IMR-90 (cell line): ENCODE measurements around the gene KCNAB1. TPM values are rescaled to one million over a fixed set of nuclear protein-coding genes. Genes with fewer than 3 reads are reported as not detected.
A peak's percentile ranks its signal among the peaks of the same experiment; 100 is the strongest.

Experiments used
- ATAC-seq: fragments of 200-7000 bp; cut with Tn5 transposase; 2 replicates; pipeline ENCODE4 v1.9.1; 2020; ENCODE audit warnings: low read depth, mild to moderate bottlenecking, moderate library complexity
- BruUV-seq: library from RNA; stranded (reverse); fragments of 400-500 nt; replicated peaks from 2 replicates; lab custom pipeline; 2021; lab: Mats Ljungman, UMichigan
- CTCF ChIA-PET: fragments of 300-600 bp; formaldehyde crosslinking; extraction: SDS; loops from one replicate; lab custom pipeline; 2021; ENCODE audit warnings: antibody characterized with exemption; lab: Yijun Ruan, JAX
- POLR2A ChIA-PET: fragments of 300-600 bp; sonication (Branson Sonifier 250); formaldehyde crosslinking; loops from one replicate; lab custom pipeline; 2022; ENCODE audit warnings: antibody characterized with exemption; ENCODE audit not compliant: unreplicated experiment; lab: Charles Lee
- DNase-seq: peaks from one replicate; pipeline ENCODE4 v3.0.0; 2013
- H2AFZ ChIP-seq: replicated peaks from 2 replicates; pipeline ENCODE3; 2013; ENCODE audit warnings: low read length, mild to moderate bottlenecking; ENCODE audit not compliant: poor library complexity
- H2AK5ac ChIP-seq: 2 replicates; pipeline ENCODE4 v1.6.1; 2013; ENCODE audit warnings: low read depth, low read length, inconsistent platforms
- H2AK9ac ChIP-seq: replicated peaks from 2 replicates; pipeline ENCODE3; 2013; ENCODE audit warnings: mild to moderate bottlenecking, low read depth, low read length, moderate library complexity; ENCODE audit not compliant: poor library complexity
- H2BK120ac ChIP-seq: 2 replicates; pipeline ENCODE4 v1.6.1; 2013; ENCODE audit warnings: low read depth, low read length, inconsistent platforms
- H2BK15ac ChIP-seq: 3 replicates; pipeline ENCODE4 v1.6.1; 2013; ENCODE audit warnings: low read depth, low read length, inconsistent platforms
- H2BK20ac ChIP-seq: 2 replicates; pipeline ENCODE4 v1.6.1; 2013; ENCODE audit warnings: low read depth, mild to moderate bottlenecking, inconsistent platforms, low read length, moderate library complexity
- H2BK5ac ChIP-seq: 2 replicates; pipeline ENCODE4 v1.6.1; 2013; ENCODE audit warnings: mild to moderate bottlenecking, low read depth, low read length, inconsistent platforms; ENCODE audit not compliant: poor library complexity, severe bottlenecking
- H3K14ac ChIP-seq: replicated peaks from 2 replicates; pipeline ENCODE4 v1.6.1; 2013; ENCODE audit warnings: low read depth, low read length, inconsistent platforms
- H3K18ac ChIP-seq: 2 replicates; pipeline ENCODE4 v1.6.1; 2013; ENCODE audit warnings: low read depth, low read length, control low read depth
- H3K23ac ChIP-seq: 2 replicates; pipeline ENCODE4 v1.6.1; 2013; ENCODE audit warnings: low read depth, low read length, inconsistent platforms
- H3K27ac ChIP-seq: 2 replicates; pipeline ENCODE4 v1.5.1; 2013; ENCODE audit warnings: mild to moderate bottlenecking, control low read depth, low read length; ENCODE audit not compliant: insufficient read depth
- H3K27me3 ChIP-seq: 2 replicates; pipeline ENCODE4 v1.6.1; 2013; ENCODE audit warnings: low read length; ENCODE audit not compliant: control insufficient read depth, insufficient read depth
- H3K36me3 ChIP-seq: 2 replicates; pipeline ENCODE4 v1.6.1; 2013; ENCODE audit warnings: low read length, mixed read lengths; ENCODE audit not compliant: control insufficient read depth, insufficient read depth
- H3K4ac ChIP-seq: 2 replicates; pipeline ENCODE4 v1.6.1; 2013; ENCODE audit warnings: low read depth, low read length, inconsistent platforms
- H3K4me1 ChIP-seq: 2 replicates; pipeline ENCODE4 v1.6.1; 2013; ENCODE audit warnings: low read length, mixed read lengths; ENCODE audit not compliant: control insufficient read depth, insufficient read depth
- H3K4me2 ChIP-seq: 2 replicates; pipeline ENCODE4 v1.6.1; 2013; ENCODE audit warnings: low read depth, mild to moderate bottlenecking, control low read depth, low read length, moderate library complexity
- H3K4me3 ChIP-seq: 2 replicates; pipeline ENCODE4 v1.5.1; 2013; ENCODE audit warnings: low read depth, mild to moderate bottlenecking, control low read depth, low read length, moderate library complexity; ENCODE audit not compliant: insufficient read depth
- H3K56ac ChIP-seq: 2 replicates; pipeline ENCODE4 v1.6.1; 2013; ENCODE audit warnings: low read length, inconsistent platforms; ENCODE audit not compliant: insufficient read depth; ENCODE audit errors: extremely low read depth
- H3K79me1 ChIP-seq, 2 experiments: 2 replicates each; pipeline ENCODE4 v1.6.1; 2013; ENCODE audit warnings: low read length in 2 of 2, inconsistent platforms in 1 of 2, low read depth in 1 of 2
- H3K9ac ChIP-seq: 2 replicates; pipeline ENCODE4 v1.6.1; 2013; ENCODE audit warnings: low read depth, low read length, control low read depth
- H3K9me1 ChIP-seq: 2 replicates; pipeline ENCODE4 v1.6.1; 2013; ENCODE audit warnings: low read length, inconsistent platforms; ENCODE audit not compliant: insufficient read depth
- H3K9me3 ChIP-seq: 2 replicates; pipeline ENCODE4 v1.6.1; 2013; ENCODE audit warnings: low read length; ENCODE audit not compliant: control insufficient read depth, insufficient read depth
- H4K20me1 ChIP-seq: 2 replicates; pipeline ENCODE4 v1.6.1; 2013; ENCODE audit warnings: low read length, inconsistent platforms; ENCODE audit not compliant: insufficient read depth
- H4K5ac ChIP-seq: 2 replicates; pipeline ENCODE4 v1.6.1; 2013; ENCODE audit warnings: mild to moderate bottlenecking, low read depth, low read length, control low read depth
- H4K8ac ChIP-seq, 2 experiments: 2 replicates each; pipeline ENCODE4 v1.6.1; 2013; ENCODE audit warnings: low read depth in 2 of 2, low read length in 2 of 2, control low read depth in 1 of 2, inconsistent platforms in 1 of 2
- H4K91ac ChIP-seq: 2 replicates; pipeline ENCODE4 v1.6.1; 2013; ENCODE audit warnings: low read depth, low read length, inconsistent platforms; ENCODE audit not compliant: insufficient read depth
- CEBPB ChIP-seq: IDR thresholded peaks from 2 replicates; pipeline ENCODE4 v1.6.1; 2012; ENCODE audit warnings: low read depth, low read length, improper control_type of control experiment
- WGBS, 2 experiments: methylation state at CpG; one replicate each; pipeline versions ENCODE4 v1.1.5 to v1.1.7; 2013; ENCODE audit warnings: missing lambda C conversion rate in 2 of 2; ENCODE audit not compliant: insufficient read length in 1 of 2; ENCODE audit errors: extremely low coverage in 2 of 2; 5-methylcytosine and 5-hydroxymethylcytosine counted together
- dilution Hi-C: fragments of 300-500 bp; cut with HindIII; formaldehyde crosslinking; loops from one replicate; pipeline ENCODE4 v1.14.3; 2018; ENCODE audit warnings: low sequenced_read_pairs; ENCODE audit not compliant: unreplicated experiment
- in situ Hi-C: fragments of 300-500 bp; cut with MboI; formaldehyde crosslinking; loops from 3 replicates; pipeline ENCODE4 v1.14.3; 2019; ENCODE audit warnings: low sequenced_read_pairs, inconsistent platforms, mixed read lengths
- intact Hi-C: fragments of 100-400 bp; cut with micrococcal nuclease; formaldehyde crosslinking; loops from 2 replicates; pipeline ENCODE4 v1.10.0; 2022
- polyA plus RNA-seq, 3 experiments: library from polyadenylated mRNA; depleted of rRNA; stranded (reverse); fragments of >200 nt; gene quantifications; 2 replicates each; pipeline ENCODE4 v1.2.3, GENCODE V29; 2012; ENCODE audit warnings: low replicate concordance in 1 of 3
- total RNA-seq: library from RNA; depleted of rRNA; stranded (reverse); fragments of >200 nt; gene quantifications from 2 replicates; pipeline ENCODE4 v1.2.3, GENCODE V29; 2012
- TF ChIP-seq, protein P1 (sequence below): fragments of 150-350 bp; IDR thresholded peaks from 2 replicates; pipeline ENCODE4 v1.6.1; 2017; ENCODE audit warnings: mild to moderate bottlenecking, antibody characterized with exemption, low read length, low read depth

Gene KCNAB1
- total and polyA plus RNA-seq, 2 of the 4 experiments (the other 2 are of a cell fraction), result under 0.01 to 0.07 TPM

- Histone ChIP-seq H3K27me3 (peaks cover 6% of the 10 kb centered on the region), H3K4ac (no peak overlapping the region), H3K4me2 (no peak overlapping the region), H2AK9ac (no peak overlapping the region), H3K18ac (no peak overlapping the region), H2BK20ac (no peak overlapping the region), H4K8ac (no peak overlapping the region), H3K9me3 (no peaks in the 10 kb centered on the region), H4K5ac (no peak overlapping the region), H4K91ac (no peak overlapping the region), H3K4me3 (no peak overlapping the region), H3K56ac (no peak overlapping the region), H3K79me1 (no peaks in the 10 kb centered on the region), H3K14ac (no peak overlapping the region), H3K36me3 (no peaks in the 10 kb centered on the region), H3K9ac (no peak overlapping the region), H3K4me1 (no peaks in the 10 kb centered on the region), H2BK120ac (no peak overlapping the region), H2BK5ac (no peak overlapping the region), H2BK15ac (no peak overlapping the region), H4K20me1 (no peaks in the 10 kb centered on the region), H3K23ac (no peak overlapping the region), H2AK5ac (no peak overlapping the region), H3K27ac (no peak overlapping the region), H2AFZ (no peak overlapping the region), H3K9me1 (no peaks in the 10 kb centered on the region)
- no CpG with 5 or more reads among the region's 5 CpGs for WGBS, 2 experiments
- TF ChIP-seq CEBPB, result 0 out of 2 replicates have a peak, but pooled peaks have one; percentile 22
- TF ChIP-seq, protein P1, sequence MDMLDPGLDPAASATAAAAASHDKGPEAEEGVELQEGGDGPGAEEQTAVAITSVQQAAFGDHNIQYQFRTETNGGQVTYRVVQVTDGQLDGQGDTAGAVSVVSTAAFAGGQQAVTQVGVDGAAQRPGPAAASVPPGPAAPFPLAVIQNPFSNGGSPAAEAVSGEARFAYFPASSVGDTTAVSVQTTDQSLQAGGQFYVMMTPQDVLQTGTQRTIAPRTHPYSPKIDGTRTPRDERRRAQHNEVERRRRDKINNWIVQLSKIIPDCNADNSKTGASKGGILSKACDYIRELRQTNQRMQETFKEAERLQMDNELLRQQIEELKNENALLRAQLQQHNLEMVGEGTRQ, result no peak
- DNase-seq, result no peak
- ChIA-PET CTCF (interaction anchor here (1.0 kb wide), 1 partner anchor 12 kb away, joined by 4 read pairs; no protein-coding TSS in a partner anchor), POLR2A (no interaction called here)
- BruUV-seq, result no TSS peak
- ATAC-seq, result no peak
- dilution Hi-C loops, result no loop called here
- in situ Hi-C loops, result no loop called here
- intact Hi-C loops, result loop anchor here (1.0 kb wide), 1 partner anchor 10 kb away; no protein-coding TSS in a partner anchor
These were observed 233.2 kb downstream of the KCNAB1 start for GRCh38 chr3:156353563-156353962.
